ENCODE measurements around the gene HECW1.

The HECW1 gene

DNA sequence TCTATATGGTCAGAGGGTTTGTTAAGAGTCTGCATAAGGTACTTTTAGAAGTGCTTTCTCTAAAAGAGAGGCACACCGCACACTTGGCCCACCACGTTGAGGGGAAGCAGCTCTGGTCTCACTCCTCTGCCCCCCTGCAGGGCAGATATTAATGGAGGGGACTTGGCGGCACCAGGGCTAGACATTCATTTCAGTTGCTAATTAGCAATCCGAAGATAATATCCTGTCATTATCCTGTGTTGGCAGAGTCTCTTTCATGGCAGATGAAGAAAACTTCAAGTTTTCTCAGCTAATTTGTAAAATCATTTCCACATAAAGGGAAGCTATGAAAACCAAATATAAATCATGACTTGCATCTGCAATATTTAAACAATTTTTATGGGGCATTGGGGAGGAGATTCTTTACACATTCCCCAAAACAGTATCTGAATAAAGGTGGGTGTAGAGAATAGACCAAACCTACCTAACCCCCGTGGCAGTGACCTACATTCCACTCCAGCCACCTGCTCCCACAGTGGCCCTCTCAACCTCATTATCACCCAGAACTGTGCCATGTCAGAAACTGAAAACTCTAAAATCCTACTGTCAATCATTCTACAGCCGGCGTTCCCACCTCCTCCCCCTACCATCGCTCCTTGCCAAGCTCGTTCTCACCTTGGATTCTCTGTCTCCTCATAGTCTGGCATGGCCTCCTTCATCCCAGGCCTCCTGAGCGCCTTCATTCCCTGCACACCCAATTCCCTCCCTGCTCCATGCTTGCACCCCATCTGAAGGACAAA is 416.3 kb downstream of the HECW1 start:
- DNase-seq (ENCODE audit: low read depth in 2 of 3, low spot score in 2 of 3): no peak

GRCh38 chr7:43530553-43531410 is 418.3 kb downstream of the HECW1 start:
- DNase-seq (ENCODE audit: low read depth in 2 of 3, low spot score in 2 of 3): no peak

DNA sequence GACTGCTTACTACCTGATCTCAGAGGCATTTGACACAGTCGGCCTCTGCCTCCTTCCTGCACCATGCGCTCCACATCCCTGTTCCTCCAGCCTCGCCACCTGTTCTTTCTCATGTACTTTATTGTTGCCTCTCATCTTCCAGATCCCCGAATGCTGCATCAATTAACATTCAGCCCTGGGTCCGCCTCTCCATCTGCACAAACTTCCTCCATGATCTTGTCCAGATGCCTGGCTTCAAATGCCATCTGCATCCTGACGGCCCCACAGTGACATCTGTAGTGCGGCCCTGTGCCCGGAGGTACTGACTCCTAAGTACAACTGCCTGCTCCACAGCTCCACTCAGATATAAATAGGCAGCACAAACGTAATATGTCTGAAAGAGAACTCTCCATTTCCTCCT is 419.3 kb downstream of the HECW1 start:
- DNase-seq (ENCODE audit: low read depth in 2 of 3, low spot score in 2 of 3): no peak

- no peak for DNase-seq (ENCODE audit: low read depth in 2 of 3, low spot score in 2 of 3)
Observed at GRCh38 chr7:43533801-43534479, 421.5 kb downstream of the HECW1 start.

DNA sequence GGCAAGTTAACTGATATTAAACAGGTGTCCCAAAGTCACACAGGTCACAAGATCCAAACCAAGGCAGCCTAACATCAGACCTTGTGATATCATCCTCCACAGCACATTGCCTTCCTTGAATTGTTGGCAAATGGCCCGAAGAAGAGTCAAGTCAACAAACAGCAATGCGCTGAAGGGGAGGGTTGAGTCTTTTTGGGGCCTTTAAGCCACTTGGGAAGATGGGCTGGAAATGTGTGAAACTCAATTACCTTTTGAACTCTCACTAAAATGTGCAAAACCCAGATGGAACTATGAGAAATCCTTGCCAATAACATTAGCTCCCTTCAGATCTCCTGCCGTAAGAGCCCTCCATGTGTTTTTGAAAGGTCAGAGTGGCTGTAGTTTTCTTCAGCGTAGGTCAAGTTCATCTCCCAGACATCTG is 422.6 kb downstream of the HECW1 start:
- no peak for DNase-seq (ENCODE audit: low read depth in 2 of 3, low spot score in 2 of 3)

DNA sequence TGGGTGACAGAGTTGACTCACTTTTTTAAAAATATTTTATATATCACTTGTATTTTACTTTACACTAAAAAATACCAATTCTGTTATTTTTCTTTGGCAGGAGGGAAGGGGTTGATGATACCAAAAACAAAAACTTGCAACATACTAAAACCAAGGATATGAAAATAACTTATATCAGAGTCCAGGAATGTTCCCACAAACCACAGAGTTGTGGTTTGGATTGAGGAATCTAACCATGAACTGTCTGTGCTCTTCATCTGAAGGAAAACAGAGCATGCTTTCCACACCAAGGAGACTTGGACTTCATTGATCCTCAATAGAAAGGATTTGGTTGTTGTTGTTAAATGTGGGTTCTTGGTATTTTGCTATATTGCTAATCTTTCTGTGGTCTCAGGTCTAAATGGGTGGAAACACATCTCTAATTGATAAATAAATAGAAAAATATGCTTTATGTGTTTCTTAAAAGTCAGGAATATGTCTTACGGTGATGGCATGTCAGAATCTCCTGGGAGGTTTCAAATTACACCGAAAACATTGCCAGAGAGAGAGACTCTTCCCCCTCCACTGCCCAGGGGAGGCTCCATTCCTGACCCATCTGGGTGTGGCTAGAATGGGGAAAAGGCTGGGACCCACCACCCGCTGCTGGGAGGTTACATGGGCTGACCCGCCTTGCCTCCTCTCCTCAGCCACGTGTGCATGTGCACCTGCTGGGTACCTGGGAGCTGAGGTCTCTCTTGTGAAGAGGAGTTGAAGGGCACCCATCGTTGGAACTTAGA is 423.6 kb downstream of the HECW1 start:
- DNase-seq (ENCODE audit: low read depth in 2 of 3, low spot score in 2 of 3): no peak

GRCh38 chr7:43536773-43537172 is 424.3 kb downstream of the HECW1 start:
- DNase-seq (ENCODE audit: low read depth in 2 of 3, low spot score in 2 of 3): no peak

GRCh38 chr7:43537765-43538403 is 425.4 kb downstream of the HECW1 start:
- DNase-seq (ENCODE audit: low read depth in 2 of 3, low spot score in 2 of 3): no peak

DNA sequence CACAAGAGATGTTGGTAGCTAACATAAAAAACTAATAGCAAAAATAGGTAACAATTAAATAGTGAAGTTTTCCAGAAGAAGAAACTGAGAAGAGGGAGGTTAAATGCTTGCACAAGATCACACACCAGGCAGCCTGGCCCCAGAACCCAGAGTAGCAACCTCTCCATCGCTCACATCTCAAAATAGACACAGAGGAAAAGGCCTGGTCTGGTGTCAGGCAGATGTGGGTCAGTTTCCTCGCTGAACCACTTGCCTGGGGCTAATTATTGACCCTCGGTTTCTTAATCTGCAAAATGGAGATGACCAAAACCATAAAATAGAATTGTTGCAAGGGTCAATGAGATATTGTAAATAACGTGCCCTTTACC is 425.9 kb downstream of the HECW1 start:
- DNase-seq (ENCODE audit: low read depth in 2 of 3, low spot score in 2 of 3): no peak

DNA sequence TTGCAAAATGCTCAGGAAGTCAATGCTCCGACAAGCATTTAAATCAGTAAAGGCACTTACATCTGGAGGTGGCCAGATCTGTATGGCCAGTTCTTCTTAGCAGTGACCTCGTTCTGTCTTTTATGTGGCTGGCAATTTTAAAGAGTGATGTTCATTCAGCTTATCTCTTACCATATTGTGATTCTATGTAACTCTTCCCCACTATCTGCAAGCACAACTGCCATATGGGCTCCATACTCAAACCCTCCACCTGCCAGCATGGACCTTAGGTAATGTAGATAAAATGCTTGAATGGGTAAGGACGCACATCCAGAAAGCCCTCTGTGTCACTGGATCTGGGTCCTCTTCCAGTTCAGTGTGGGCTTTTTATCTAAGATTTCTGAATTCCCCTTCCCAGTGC is 428.0 kb downstream of the HECW1 start:
- DNase-seq (ENCODE audit: low read depth in 2 of 3, low spot score in 2 of 3): no peak

DNA sequence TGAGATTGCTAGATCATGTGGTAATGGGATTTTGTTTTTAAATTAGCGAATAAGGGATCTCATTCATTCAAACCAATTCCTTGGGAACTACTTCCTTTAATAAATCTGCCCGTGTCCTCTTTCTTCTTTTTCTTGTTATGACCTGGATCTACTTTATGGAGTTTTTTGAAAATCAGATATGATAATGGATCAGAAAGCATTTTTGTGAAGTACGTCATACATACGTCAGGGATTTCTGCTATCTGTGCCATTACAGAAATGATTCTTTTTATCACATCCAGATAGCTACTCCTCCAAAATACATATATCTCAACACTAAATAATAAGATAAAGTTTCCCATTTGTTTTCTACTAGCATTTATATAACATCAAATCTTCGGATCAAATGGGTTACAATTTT is 430.3 kb downstream of the HECW1 start:
- DNase-seq (ENCODE audit: low read depth in 2 of 3, low spot score in 2 of 3): no peak

- DNase-seq (ENCODE audit: low read depth in 2 of 3, low spot score in 2 of 3): no peak
Observed at GRCh38 chr7:43546231-43546630, 433.8 kb downstream of the HECW1 start.

- no peak for DNase-seq (ENCODE audit: low read depth in 2 of 3, low spot score in 2 of 3)
Observed at GRCh38 chr7:43550427-43550826, 438.0 kb downstream of the HECW1 start.

DNA sequence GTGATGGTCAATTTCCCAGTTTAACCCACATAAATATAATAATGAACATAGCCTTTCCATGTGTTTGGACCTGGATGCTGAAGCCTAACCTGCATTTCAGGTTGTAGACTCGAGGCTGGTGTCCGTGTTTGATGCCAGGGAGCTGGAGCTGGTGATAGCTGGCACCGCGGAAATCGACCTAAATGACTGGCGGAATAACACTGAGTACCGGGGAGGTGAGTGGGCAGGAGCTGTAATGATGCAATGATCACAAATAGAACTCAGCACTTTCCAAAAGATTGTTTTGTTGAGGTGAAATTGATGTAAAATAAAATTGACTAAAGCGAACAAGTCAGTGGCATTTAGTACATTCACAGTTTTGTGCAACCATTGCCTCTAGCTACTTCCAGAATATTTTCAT is 439.7 kb downstream of the HECW1 start:
- no peak for DNase-seq (ENCODE audit: low read depth in 2 of 3, low spot score in 2 of 3)

DNA sequence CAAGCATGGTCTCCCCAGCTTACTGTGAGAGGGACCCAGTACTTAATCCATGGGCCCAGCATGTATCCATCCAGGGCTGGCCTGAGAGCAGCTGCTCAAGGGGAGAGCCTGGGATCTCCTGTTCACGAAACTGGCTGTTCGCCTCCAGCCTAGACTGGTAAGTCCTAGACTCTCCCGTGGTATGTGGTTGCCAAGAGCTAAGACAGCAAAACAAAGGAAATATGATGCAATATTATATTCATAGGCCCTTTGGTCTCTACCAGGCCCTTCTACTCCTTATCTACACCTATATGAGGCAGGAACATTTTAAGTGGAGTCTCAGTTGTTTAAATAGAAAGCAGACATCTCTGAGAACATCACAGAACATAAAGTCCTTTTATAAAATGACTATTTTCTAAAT is 441.6 kb downstream of the HECW1 start:
- no peak for DNase-seq (ENCODE audit: low read depth in 2 of 3, low spot score in 2 of 3)

DNA sequence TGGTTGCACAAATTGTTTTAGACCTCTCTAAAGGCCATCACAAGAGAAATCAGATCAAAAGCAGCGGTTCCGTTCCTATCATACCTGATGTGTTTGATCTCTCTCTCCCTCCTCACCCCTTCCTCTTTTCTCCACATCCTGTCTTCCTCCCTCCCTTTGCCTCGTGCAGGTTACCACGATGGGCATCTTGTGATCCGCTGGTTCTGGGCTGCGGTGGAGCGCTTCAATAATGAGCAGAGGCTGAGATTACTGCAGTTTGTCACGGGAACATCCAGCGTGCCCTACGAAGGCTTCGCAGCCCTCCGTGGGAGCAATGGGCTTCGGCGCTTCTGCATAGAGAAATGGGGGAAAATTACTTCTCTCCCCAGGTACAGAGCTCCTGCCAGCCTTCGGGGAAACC is 442.0 kb downstream of the HECW1 start:
- DNase-seq (ENCODE audit: low read depth in 2 of 3, low spot score in 2 of 3): no peak

DNA sequence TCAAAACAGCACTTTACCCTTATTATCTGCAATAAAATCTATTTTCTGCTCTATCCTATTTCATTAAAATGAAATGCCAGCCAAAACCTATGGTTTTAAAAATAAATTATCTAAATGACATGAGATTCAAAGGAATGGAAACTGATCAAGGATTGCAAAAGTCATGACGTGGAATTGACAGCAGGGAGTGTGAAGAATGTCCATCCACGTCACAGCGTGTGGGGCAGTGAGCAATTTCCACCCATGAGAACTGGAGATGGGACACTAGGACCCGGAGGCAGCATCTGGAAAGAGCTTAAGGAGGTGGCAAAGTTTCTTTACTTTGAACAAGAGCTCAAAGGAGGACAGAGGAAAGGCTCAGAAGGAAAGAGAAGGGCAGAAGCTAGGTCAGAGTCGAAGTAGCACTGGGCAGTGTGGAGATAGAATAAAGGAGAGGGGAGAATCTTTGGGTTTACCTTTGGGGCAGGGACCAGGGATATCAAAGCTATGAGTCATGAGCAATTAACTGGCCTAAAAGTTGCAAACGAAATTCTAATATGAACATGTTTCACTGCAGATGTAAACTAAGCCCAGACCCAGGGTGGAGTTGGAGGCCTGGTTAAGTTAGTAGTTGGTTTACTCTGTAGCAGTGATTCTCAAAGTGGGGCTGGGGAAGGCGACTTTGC is 445.5 kb downstream of the HECW1 start:
- DNase-seq (ENCODE audit: low read depth in 2 of 3, low spot score in 2 of 3): no peak

DNA sequence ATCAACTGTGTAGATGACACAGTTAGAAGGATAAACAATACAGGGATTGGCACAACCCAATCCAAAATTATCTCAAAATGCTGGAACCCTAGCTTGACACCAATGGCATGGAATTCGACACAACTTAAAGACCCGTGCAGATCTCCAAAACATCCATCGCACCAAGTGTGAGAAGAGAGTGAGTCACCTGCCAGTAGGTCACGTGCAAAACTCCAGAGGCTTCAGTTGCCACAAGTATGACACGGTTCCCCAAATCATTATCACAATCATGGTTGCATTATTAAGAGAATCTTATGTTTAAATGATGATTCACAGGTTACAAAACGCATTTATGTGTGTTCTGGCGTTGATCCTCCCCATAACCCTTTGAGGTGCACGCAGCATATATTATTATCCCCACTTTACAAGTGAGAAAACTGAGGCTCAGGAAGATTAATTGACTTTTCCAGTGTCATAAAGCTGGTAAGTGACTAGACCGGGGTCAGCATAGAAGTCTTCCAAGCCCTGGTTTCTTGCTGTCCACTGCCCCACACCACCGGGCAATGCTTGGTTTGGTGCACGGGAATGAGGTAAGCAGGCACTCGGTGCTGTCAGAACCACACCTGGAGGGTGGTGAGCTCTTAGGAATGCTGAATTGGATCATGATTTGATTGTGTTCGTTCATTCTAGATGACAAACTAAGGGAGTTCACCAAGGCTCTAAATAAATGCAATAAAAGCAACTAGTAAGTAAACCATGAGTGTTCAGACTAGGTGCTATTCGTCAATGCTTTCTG is 446.9 kb downstream of the HECW1 start:
- DNase-seq (ENCODE audit: low read depth in 2 of 3, low spot score in 2 of 3): no peak

GRCh38 chr7:43559946-43560335 is 447.5 kb downstream of the HECW1 start:
- DNase-seq (ENCODE audit: low read depth in 2 of 3, low spot score in 2 of 3): no peak
